Activated CD8-positive, alpha-beta memory T cell treated with anti-CD3 and anti-CD28 coated beads, Interleukin-2, amount 50 U/mL, for 1 hour (primary cell): ENCODE data around the gene SNX11.
"Not testable (repeated sequence)": the region's sequence is repeated elsewhere in the genome, so short reads cannot be mapped to it uniquely, and the experiment has no call there.

Source experiments
- DNase-seq: peaks from one replicate; pipeline ENCODE4 v3.0.0-alpha.2; 2020; ENCODE audit errors: extremely low read depth

SNX11 gene

GRCh38 chr17:48107137-48108055 is at the start of gene SNX11:
SNX11 (plus strand) TSS chr17:48107766; CDS start chr17:48112044, 4,278 bp downstream.
- DNase-seq, result peak; percentile 90

GRCh38 chr17:48058393-48059124 is 49.0 kb upstream of the SNX11 start:
- DNase-seq, result no peak

GRCh38 chr17:48059125-48059668 is 48.4 kb upstream of the SNX11 start:
- no peak for DNase-seq

- DNase-seq, result no peak
Measured at GRCh38 chr17:48060249-48060648, 47.3 kb upstream of the SNX11 start.

GRCh38 chr17:48062273-48062672 is 45.3 kb upstream of the SNX11 start:
- no peak for DNase-seq

GRCh38 chr17:48064638-48065037 is 42.9 kb upstream of the SNX11 start:
- DNase-seq, result no peak

- no peak for DNase-seq
Measured at GRCh38 chr17:48066192-48066591, 41.4 kb upstream of the SNX11 start.

- DNase-seq, result no peak
Measured at GRCh38 chr17:48066656-48067055, 40.9 kb upstream of the SNX11 start.

GRCh38 chr17:48067245-48067644 is 40.3 kb upstream of the SNX11 start:
- no peak for DNase-seq

GRCh38 chr17:48067808-48068207 is 39.8 kb upstream of the SNX11 start:
- DNase-seq, result not testable (repeated sequence)

GRCh38 chr17:48068491-48068961 is 39.0 kb upstream of the SNX11 start:
- DNase-seq, result no peak

- no peak for DNase-seq
Measured at GRCh38 chr17:48070195-48070594, 37.4 kb upstream of the SNX11 start.

GRCh38 chr17:48071654-48072053 is 35.9 kb upstream of the SNX11 start:
- DNase-seq, result no peak

GRCh38 chr17:48072811-48073210 is 34.8 kb upstream of the SNX11 start:
- not testable (repeated sequence) for DNase-seq

- DNase-seq, result not testable (repeated sequence)
Measured at GRCh38 chr17:48073566-48074094, 33.9 kb upstream of the SNX11 start.

GRCh38 chr17:48074322-48075081 is 33.1 kb upstream of the SNX11 start:
- peak; percentile 38 for DNase-seq

- not testable (repeated sequence) for DNase-seq
Measured at GRCh38 chr17:48077152-48077551, 30.4 kb upstream of the SNX11 start.

- no peak for DNase-seq
Measured at GRCh38 chr17:48081858-48082257, 25.7 kb upstream of the SNX11 start.

GRCh38 chr17:48084932-48085331 is 22.6 kb upstream of the SNX11 start:
- DNase-seq, result no peak

GRCh38 chr17:48093341-48094045 is 14.1 kb upstream of the SNX11 start:
- no peak for DNase-seq

- DNase-seq, result no peak
Measured at GRCh38 chr17:48095611-48096010, 12.0 kb upstream of the SNX11 start.
